Astrocyte (in vitro differentiated cells and primary cell): ENCODE data around the gene EMP1. TPM values are rescaled to one million over a fixed set of nuclear protein-coding genes. Genes with fewer than 3 reads are reported as not detected.

Experiments
- DNase-seq: peaks from one replicate; pipeline ENCODE4 v3.0.0-alpha.2; 2010; ENCODE audit warnings: low read depth
- FAIRE-seq: peaks from 2 replicates; lab custom pipeline; 2011; peaks lifted over from hg19 to GRCh38; lab: Jason Lieb, UNC
- H2AFZ ChIP-seq: 2 replicates; pipeline ENCODE4 v1.6.0; 2012; ENCODE audit warnings: low read depth, low read length, inconsistent platforms
- H3K27ac ChIP-seq: 2 replicates; pipeline ENCODE4 v1.5.1; 2011; ENCODE audit warnings: low read depth, low read length, inconsistent platforms
- H3K27me3 ChIP-seq: 2 replicates; pipeline ENCODE4 v1.6.0; 2011; ENCODE audit warnings: low read length, inconsistent platforms; ENCODE audit not compliant: insufficient read depth
- H3K36me3 ChIP-seq: 2 replicates; pipeline ENCODE4 v1.5.1; 2011; ENCODE audit warnings: low read length, inconsistent platforms; ENCODE audit not compliant: insufficient read depth
- H3K4me1 ChIP-seq: 2 replicates; pipeline ENCODE4 v1.5.1; 2011; ENCODE audit warnings: low read length, inconsistent platforms; ENCODE audit not compliant: insufficient read depth
- H3K4me2 ChIP-seq: 2 replicates; pipeline ENCODE4 v1.6.0; 2012; ENCODE audit warnings: low read length, inconsistent platforms
- H3K4me3 ChIP-seq: 2 replicates; pipeline ENCODE4 v1.5.1; 2011; ENCODE audit warnings: low read depth, mild to moderate bottlenecking, low read length, inconsistent platforms; ENCODE audit not compliant: insufficient read depth
- H3K79me2 ChIP-seq: 2 replicates; pipeline ENCODE4 v1.6.0; 2012; ENCODE audit warnings: mild to moderate bottlenecking, low read length, inconsistent platforms; ENCODE audit not compliant: insufficient read depth
- H3K9ac ChIP-seq: 2 replicates; pipeline ENCODE4 v1.6.0; 2012; ENCODE audit warnings: mild to moderate bottlenecking, low read length, inconsistent platforms
- H3K9me3 ChIP-seq: 2 replicates; pipeline ENCODE4 v1.5.1; 2012; ENCODE audit warnings: low read depth, mild to moderate bottlenecking, low read length, inconsistent platforms; ENCODE audit not compliant: insufficient read depth
- H4K20me1 ChIP-seq: 2 replicates; pipeline ENCODE4 v1.6.0; 2012; ENCODE audit warnings: low read length, inconsistent platforms; ENCODE audit not compliant: insufficient read depth
- H3K27ac Mint-ChIP-seq: one replicate; pipeline ENCODE4 v1.8.0; 2021; ENCODE audit warnings: mild to moderate bottlenecking, mixed read lengths; ENCODE audit not compliant: unreplicated experiment
- H3K27me3 Mint-ChIP-seq: one replicate; pipeline ENCODE4 v1.8.0; 2021; ENCODE audit warnings: low read depth, mixed read lengths; ENCODE audit not compliant: unreplicated experiment
- H3K36me3 Mint-ChIP-seq: one replicate; pipeline ENCODE4 v1.8.0; 2021; ENCODE audit warnings: low read depth, mixed read lengths; ENCODE audit not compliant: unreplicated experiment
- H3K4me1 Mint-ChIP-seq: one replicate; pipeline ENCODE4 v1.8.0; 2021; ENCODE audit warnings: low read depth, mixed read lengths; ENCODE audit not compliant: unreplicated experiment
- H3K4me3 Mint-ChIP-seq: one replicate; pipeline ENCODE4 v1.8.0; 2021; ENCODE audit warnings: mild to moderate bottlenecking, moderate library complexity, mixed read lengths; ENCODE audit not compliant: unreplicated experiment
- H3K9me3 Mint-ChIP-seq: one replicate; pipeline ENCODE4 v1.8.0; 2021; ENCODE audit warnings: mild to moderate bottlenecking, mixed read lengths; ENCODE audit not compliant: unreplicated experiment
- CTCF ChIP-seq: IDR thresholded peaks from 2 replicates; pipeline ENCODE4 v1.5.1; 2011; ENCODE audit warnings: low read depth, mild to moderate bottlenecking, inconsistent platforms, low read length, moderate library complexity; ENCODE audit not compliant: insufficient read depth
- EZH2 ChIP-seq: IDR thresholded peaks from 2 replicates; pipeline ENCODE4 v1.6.1; 2012; ENCODE audit warnings: mild to moderate bottlenecking, low read length, inconsistent platforms; ENCODE audit not compliant: insufficient read depth
- total RNA-seq: library from RNA; stranded (reverse); gene quantifications from 2 replicates; pipeline ENCODE4 v1.2.1, GENCODE V29; 2021

The EMP1 gene
- total RNA-seq, 1 donor from 2014 or later = 71.7 TPM

GRCh38 chr12:13171921-13172859 lies 24.3 kb upstream of the EMP1 start:
- Mint-ChIP-seq H3K9me3 (peaks cover 3% of the 10 kb centered on the region), H3K4me3 (peak overlapping the region; percentile 68), H3K27ac (peak overlapping the region; percentile 88), H3K4me1 (peaks cover 50% of the 10 kb centered on the region), H3K36me3 (no peaks in the 10 kb centered on the region), H3K27me3 (no peaks in the 10 kb centered on the region)
- Histone ChIP-seq H2AFZ (peak overlapping the region; percentile 20), H3K4me3 (peak overlapping the region; percentile 24), H3K79me2 (no peaks in the 10 kb centered on the region), H3K36me3 (no peaks in the 10 kb centered on the region), H3K27ac (peak overlapping the region; percentile 88), H3K9me3 (no peaks in the 10 kb centered on the region), H4K20me1 (no peaks in the 10 kb centered on the region), H3K4me2 (peak overlapping the region; percentile 79), H3K27me3 (no peaks in the 10 kb centered on the region), H3K9ac (peak overlapping the region; percentile 74), H3K4me1 (peaks cover 54% of the 10 kb centered on the region)
- FAIRE-seq (peak; percentile 72), DNase-seq (peak; percentile 60)
- no peak for TF ChIP-seq CTCF

GRCh38 chr12:13173012-13173932 lies 23.3 kb upstream of the EMP1 start:
- H4K20me1 ChIP-seq = no peaks in the 10 kb centered on the region
- Mint-ChIP-seq H3K4me3 (peak overlapping the region; percentile 68), H3K27ac (peak overlapping the region; percentile 88), H3K4me1 (peaks cover 50% of the 10 kb centered on the region), H3K27me3 (no peaks in the 10 kb centered on the region), H3K9me3 (no peaks in the 10 kb centered on the region), H3K36me3 (no peaks in the 10 kb centered on the region)
- peak overlapping the region; percentile 88 for H3K27ac ChIP-seq
- H3K79me2 ChIP-seq = no peaks in the 10 kb centered on the region
- peak overlapping the region; percentile 24 for H3K4me3 ChIP-seq
- H3K36me3 ChIP-seq = no peaks in the 10 kb centered on the region
- H3K9ac ChIP-seq = peak overlapping the region; percentile 74
- peak overlapping the region; percentile 79 for H3K4me2 ChIP-seq
- peaks cover 62% of the 10 kb centered on the region for H3K4me1 ChIP-seq
- peak; percentile 95 for DNase-seq
- H3K27me3 ChIP-seq = no peaks in the 10 kb centered on the region
- no peaks in the 10 kb centered on the region for H3K9me3 ChIP-seq
- H2AFZ ChIP-seq = peak overlapping the region; percentile 20
- peak; percentile 98 for FAIRE-seq
- no peak for TF ChIP-seq CTCF
- TF ChIP-seq EZH2 = no peak
